ENCODE data around the gene IFT57. TPM values are rescaled to one million over a fixed set of nuclear protein-coding genes. Genes with fewer than 3 reads are reported as not detected.

The IFT57 gene
- polyA plus RNA-seq, 1 donor (not counting 4 experiments of a cell fraction or from before 2014, with no cell fraction given): 47.6 TPM

GRCh38 chr3:108145578-108145977 lies 76.6 kb downstream of the IFT57 start:
- Histone ChIP-seq H3K79me2 (ENCODE audit: control insufficient read depth, insufficient read depth, low read length) (no peaks in the 10 kb centered on the region), H3K9me1 (ENCODE audit: control insufficient read depth, extremely low read depth, insufficient read depth, low read length) (no peaks in the 10 kb centered on the region)
- FAIRE-seq: peak; percentile 26

GRCh38 chr3:108137460-108137814 lies 84.8 kb downstream of the IFT57 start:
- Histone ChIP-seq H3K4me3 (ENCODE audit: control insufficient read depth in 2 of 3, extremely low read depth in 1 of 3, insufficient read depth in 2 of 3, low read depth in 1 of 3, low read length in 3 of 3) (no peak overlapping the region), H3K27ac (ENCODE audit: control insufficient read depth, insufficient read depth, low read length) (no peak overlapping the region), H3K9me1 (ENCODE audit: control insufficient read depth, extremely low read depth, insufficient read depth, low read length) (no peaks in the 10 kb centered on the region), H4K20me1 (ENCODE audit: control insufficient read depth, extremely low read depth, insufficient read depth, low read length) (no peaks in the 10 kb centered on the region), H3K79me2 (ENCODE audit: control insufficient read depth, insufficient read depth, low read length) (no peaks in the 10 kb centered on the region), H2AFZ (ENCODE audit: control insufficient read depth, low read length) (no peak overlapping the region), H3K4me2 (ENCODE audit: control insufficient read depth, extremely low read depth, insufficient read depth, low read depth, low read length) (no peak overlapping the region), H3K36me3 (ENCODE audit: control insufficient read depth in 2 of 2, extremely low read depth in 1 of 2, insufficient read depth in 2 of 2, low read length in 2 of 2) (no peaks in the 10 kb centered on the region), H3K9me3 (ENCODE audit: control insufficient read depth, low read depth, low read length) (no peaks in the 10 kb centered on the region), H3K9ac (ENCODE audit: control insufficient read depth, extremely low read depth, insufficient read depth, low read length) (no peak overlapping the region), H3K27me3 (ENCODE audit: control insufficient read depth, extremely low read depth, insufficient read depth, low read length) (no peaks in the 10 kb centered on the region), H3K4me1 (ENCODE audit: control insufficient read depth, extremely low read depth, insufficient read depth, low read length) (peaks cover 8% of the 10 kb centered on the region)
- FAIRE-seq (no peak), DNase-seq (ENCODE audit: low read depth, low spot score) (no peak)
- dilution Hi-C loops (cut with MboI; ENCODE audit: extremely low pct_ligation_motif_present, low sequenced_read_pairs): no loop called here
- TF ChIP-seq, protein P1, sequence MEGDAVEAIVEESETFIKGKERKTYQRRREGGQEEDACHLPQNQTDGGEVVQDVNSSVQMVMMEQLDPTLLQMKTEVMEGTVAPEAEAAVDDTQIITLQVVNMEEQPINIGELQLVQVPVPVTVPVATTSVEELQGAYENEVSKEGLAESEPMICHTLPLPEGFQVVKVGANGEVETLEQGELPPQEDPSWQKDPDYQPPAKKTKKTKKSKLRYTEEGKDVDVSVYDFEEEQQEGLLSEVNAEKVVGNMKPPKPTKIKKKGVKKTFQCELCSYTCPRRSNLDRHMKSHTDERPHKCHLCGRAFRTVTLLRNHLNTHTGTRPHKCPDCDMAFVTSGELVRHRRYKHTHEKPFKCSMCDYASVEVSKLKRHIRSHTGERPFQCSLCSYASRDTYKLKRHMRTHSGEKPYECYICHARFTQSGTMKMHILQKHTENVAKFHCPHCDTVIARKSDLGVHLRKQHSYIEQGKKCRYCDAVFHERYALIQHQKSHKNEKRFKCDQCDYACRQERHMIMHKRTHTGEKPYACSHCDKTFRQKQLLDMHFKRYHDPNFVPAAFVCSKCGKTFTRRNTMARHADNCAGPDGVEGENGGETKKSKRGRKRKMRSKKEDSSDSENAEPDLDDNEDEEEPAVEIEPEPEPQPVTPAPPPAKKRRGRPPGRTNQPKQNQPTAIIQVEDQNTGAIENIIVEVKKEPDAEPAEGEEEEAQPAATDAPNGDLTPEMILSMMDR (optimal IDR thresholded peaks at IDR 0.05 in 1 of 3, IDR thresholded peaks at IDR 0.05 in 1 of 3, conservative IDR thresholded peaks at IDR 0.05 in 1 of 3; ENCODE audit: extremely low read depth in 1 of 3, insufficient read depth in 2 of 3, low read length in 3 of 3): no peak
- TF ChIP-seq EZH2 (IDR thresholded peaks at IDR 0.05; ENCODE audit: low read length): no peak

More at GRCh38 chr3:108145578-108145977, 76.6 kb downstream of the IFT57 start:
- H3K9ac ChIP-seq (ENCODE audit: control insufficient read depth, extremely low read depth, insufficient read depth, low read length): no peak overlapping the region
- TF ChIP-seq, protein P1 (optimal IDR thresholded peaks at IDR 0.05 in 1 of 3, IDR thresholded peaks at IDR 0.05 in 1 of 3, conservative IDR thresholded peaks at IDR 0.05 in 1 of 3; ENCODE audit: extremely low read depth in 1 of 3, insufficient read depth in 2 of 3, low read length in 3 of 3): no peak
- TF ChIP-seq EZH2 (IDR thresholded peaks at IDR 0.05; ENCODE audit: low read length): no peak
- no peak overlapping the region for H2AFZ ChIP-seq (ENCODE audit: control insufficient read depth, low read length)
- H3K27me3 ChIP-seq (ENCODE audit: control insufficient read depth, extremely low read depth, insufficient read depth, low read length): no peaks in the 10 kb centered on the region
- no peak overlapping the region for H3K27ac ChIP-seq (ENCODE audit: control insufficient read depth, insufficient read depth, low read length)
- no peak for DNase-seq (ENCODE audit: low read depth, low spot score)
- H3K4me2 ChIP-seq (ENCODE audit: control insufficient read depth, extremely low read depth, insufficient read depth, low read depth, low read length): no peak overlapping the region
- H3K9me3 ChIP-seq (ENCODE audit: control insufficient read depth, low read depth, low read length): no peaks in the 10 kb centered on the region
- H3K4me3 ChIP-seq (ENCODE audit: control insufficient read depth in 2 of 3, extremely low read depth in 1 of 3, insufficient read depth in 2 of 3, low read depth in 1 of 3, low read length in 3 of 3): no peak overlapping the region
- no peaks in the 10 kb centered on the region for H3K36me3 ChIP-seq (ENCODE audit: control insufficient read depth in 2 of 2, extremely low read depth in 1 of 2, insufficient read depth in 2 of 2, low read length in 2 of 2)
- dilution Hi-C loops (cut with MboI; ENCODE audit: extremely low pct_ligation_motif_present, low sequenced_read_pairs): no loop called here
- H4K20me1 ChIP-seq (ENCODE audit: control insufficient read depth, extremely low read depth, insufficient read depth, low read length): no peaks in the 10 kb centered on the region
- H3K4me1 ChIP-seq (ENCODE audit: control insufficient read depth, extremely low read depth, insufficient read depth, low read length): no peaks in the 10 kb centered on the region
